Fibroblast of lung (primary cell): ENCODE results near the gene BCAN.
A peak's percentile ranks its signal among the peaks of the same experiment; 100 is the strongest.

Experiments used
- CTCF ChIP-seq, 2 donors: IDR thresholded peaks in 1 of 2; conservative IDR thresholded peaks in 1 of 2; 1 replicate in 1 of 2; 2 replicates in 1 of 2; pipeline ENCODE4 v1.5.1; 2011 to 2012; ENCODE audit warnings: low read length in 2 of 2, control low read depth in 1 of 2, inconsistent platforms in 1 of 2, low read depth in 1 of 2, mild to moderate bottlenecking in 1 of 2
- EZH2 ChIP-seq: IDR thresholded peaks from 2 replicates; pipeline ENCODE4 v1.5.1; 2012; ENCODE audit warnings: low read length, control low read depth, mild to moderate bottlenecking; ENCODE audit errors: missing control alignments

GRCh38 chr1:156691665-156692440, 49.9 kb downstream of the BCAN start:
- TF ChIP-seq CTCF (conservative IDR thresholded peaks at IDR 0.05 in 1 of 2, IDR thresholded peaks at IDR 0.05 in 1 of 2; ENCODE audit: low read depth in 1 of 2, low read length in 2 of 2) (peak; percentile 12 to 36), EZH2 (no peak)
